ENCODE measurements around the gene MSMP.

MSMP gene

GRCh38 chr9:35771075-35771433 lies 17.0 kb upstream of the MSMP start:
- no peak for DNase-seq

- no peak for DNase-seq
These were observed 15.7 kb upstream of the MSMP start for GRCh38 chr9:35769763-35770162.

- DNase-seq = no peak
These were observed 13.4 kb upstream of the MSMP start for GRCh38 chr9:35767458-35767857.

- DNase-seq = no peak
These were observed 12.9 kb upstream of the MSMP start for GRCh38 chr9:35766997-35767396.

DNA sequence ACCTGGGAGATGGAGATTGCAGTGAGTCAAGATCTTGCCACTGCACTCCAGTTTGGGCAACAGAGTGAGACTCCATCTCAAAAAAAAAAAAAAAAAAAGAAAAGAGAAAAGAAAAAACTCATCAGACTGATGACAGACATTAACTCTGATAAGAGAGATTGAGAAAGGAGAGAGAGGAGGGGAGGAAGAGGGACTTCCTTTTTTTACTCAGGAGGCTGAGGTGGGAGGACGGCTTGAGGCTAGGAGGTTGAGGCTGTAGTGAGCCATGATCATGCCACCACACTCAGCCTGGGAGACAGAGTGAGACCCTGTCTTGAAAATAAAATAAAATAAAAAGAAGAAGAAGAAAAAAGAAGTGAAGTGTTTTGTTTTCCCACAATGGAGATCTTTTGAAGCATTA lies 9.7 kb upstream of the MSMP start:
- DNase-seq = no peak

DNA sequence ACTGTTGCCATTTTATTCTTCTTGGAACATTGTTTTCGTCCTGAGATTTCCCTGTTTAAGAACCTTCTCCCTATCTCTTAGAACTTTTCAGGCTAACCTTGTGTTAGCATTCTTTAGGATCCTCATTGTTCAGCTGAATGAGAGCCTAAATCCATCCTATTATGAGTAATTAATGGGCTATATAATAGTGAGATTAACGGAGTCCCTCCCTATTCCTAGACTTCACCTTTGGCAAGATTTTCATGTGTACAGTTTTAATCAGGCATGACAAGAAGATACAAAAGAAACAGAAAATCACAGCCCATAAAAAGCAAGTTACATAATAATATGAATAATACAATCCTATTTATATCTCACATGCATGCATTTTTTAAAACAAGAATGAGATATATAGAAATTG lies 9.1 kb upstream of the MSMP start:
- DNase-seq = no peak

- DNase-seq = no peak
These were observed 6.6 kb upstream of the MSMP start for GRCh38 chr9:35760651-35761050.

DNA sequence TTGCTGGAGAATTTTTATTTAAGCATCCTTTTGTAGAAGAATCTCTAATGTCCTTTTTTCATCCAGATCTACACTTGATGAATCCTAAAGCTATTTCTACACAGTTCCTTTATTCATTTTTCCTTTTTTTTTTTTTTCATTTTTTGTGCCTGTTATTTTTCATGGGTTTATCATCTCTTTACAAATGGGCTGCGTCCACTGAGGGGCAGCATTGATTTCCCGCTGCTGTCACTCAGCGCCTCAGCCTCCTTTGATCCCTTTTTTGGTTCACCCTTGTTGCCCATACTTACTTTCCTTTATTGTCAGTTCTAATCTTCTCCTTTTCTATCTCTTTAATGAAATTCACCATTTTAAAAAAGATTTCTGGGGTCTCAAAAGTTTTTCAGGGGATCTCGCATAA lies 5.7 kb upstream of the MSMP start:
- no peak for DNase-seq

DNA sequence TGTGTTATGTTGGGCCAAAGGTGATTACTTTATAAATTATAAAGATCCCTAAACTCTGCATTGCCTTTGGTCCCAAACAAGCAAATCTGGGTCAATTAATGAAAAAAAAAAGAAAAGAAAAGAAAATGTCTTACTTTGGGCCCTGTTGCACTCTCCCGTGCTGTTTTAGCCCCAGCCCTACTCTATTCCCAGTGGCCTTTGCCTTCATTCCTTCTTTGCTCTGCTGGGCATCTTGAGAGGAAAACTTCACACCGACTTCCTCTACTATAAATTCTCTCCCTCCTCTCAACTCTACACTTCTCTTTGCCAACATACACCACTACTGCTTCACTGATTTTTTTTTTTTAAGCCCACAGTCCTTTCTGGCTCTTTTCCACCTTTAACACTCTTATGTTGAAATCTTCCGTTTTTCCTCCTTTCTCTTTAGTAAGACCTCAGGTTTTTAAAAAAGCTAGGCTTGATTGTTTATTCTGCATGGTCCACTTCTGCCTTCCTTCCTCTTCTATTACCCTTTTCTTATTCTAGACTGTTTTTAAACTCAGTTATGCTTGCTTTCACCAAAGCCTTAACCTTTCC lies 4.5 kb upstream of the MSMP start:
- no peak for DNase-seq

DNA sequence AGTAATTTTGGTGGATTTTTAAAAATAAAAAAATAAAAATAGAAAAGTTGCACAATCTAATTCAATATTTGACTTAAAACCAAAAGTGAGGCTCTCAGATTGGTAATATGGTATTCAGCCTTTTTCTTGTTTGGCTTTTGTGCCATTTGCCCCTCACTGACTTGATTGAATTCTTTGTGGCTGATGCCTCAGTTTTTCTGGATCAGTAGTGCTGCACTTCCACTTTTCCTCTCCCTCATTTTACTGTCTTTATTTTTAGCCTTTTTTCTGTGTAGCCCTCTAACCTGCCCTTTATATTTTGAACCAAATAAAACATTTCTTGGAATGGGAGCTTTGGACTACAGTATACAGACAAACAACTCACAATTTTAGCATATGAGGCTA lies 3.8 kb upstream of the MSMP start:
- DNase-seq = no peak

DNA sequence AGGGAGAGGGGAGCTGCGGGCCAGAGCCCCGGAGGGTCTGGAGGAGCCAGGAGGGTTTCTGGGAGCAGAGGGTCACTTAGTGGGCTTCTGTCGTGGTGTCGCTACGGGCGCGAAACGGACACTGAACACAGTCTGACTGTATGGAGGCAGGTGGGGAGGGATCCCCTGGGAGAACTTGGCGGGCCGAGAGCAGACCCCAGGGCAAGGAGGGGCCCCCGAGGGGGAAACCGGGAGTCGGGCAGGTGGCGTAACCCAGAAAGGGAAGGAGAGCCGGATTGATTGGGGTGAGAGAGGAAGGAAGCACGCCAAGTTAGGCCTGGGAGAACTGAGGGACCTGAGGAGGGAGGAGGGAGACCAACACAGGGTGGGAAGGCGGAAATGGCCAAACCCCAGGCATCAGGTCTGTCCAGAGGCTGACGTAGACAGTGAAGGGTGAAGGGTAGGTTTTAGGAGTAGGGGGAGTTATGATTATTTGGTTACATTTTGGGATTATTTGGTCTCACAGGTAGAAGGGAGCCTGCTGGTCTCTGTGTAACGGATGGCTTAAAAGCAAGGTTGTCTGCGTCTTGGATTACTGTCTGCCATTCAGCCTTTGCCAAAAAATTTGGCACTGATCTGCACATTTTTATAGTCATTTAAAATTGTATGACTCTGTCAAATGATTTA lies 3.3 kb upstream of the MSMP start:
- DNase-seq = no peak

- peak; percentile 75 for DNase-seq
These were observed 2.5 kb upstream of the MSMP start for GRCh38 chr9:35756275-35757225.

DNA sequence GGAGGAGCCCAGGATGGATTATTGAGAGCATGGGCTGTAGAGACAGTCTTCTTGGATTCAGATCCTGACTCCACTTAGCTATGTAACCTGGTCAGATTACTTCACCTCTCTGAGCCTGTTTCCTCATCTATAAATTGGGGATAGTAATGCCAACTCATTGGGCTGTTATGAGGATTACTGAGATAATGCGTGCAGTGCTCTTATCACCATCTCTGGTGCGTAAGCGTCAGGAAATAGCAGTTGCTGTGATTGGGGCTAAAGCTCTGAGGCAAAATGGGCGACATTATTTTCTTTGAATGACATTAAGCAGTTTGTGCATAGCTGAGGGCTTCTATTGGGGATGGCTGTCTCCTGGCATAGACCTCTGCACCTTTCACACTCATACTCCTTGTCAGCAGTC lies 995 bp upstream of the MSMP start:
- no peak for DNase-seq

DNA sequence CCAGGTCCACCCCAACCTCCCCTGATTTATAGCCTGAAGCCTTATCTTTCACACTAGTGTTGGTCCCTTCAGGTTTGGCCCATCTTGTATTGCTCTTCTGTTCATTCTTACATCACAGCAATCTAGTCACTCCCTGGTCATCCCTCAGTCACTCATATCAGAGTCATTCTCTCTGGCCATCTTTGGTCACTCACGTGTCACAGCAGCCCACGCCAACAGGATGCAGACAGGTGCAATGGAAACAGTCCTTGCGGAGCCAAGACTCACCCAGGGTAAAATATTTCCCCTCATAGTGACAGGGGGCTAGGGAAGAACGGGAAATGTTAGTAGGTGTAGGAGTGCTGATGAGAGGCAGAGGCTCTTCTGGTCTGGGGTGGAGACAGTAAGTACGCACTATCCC lies 610 bp downstream of the MSMP start:
- DNase-seq = no peak

DNA sequence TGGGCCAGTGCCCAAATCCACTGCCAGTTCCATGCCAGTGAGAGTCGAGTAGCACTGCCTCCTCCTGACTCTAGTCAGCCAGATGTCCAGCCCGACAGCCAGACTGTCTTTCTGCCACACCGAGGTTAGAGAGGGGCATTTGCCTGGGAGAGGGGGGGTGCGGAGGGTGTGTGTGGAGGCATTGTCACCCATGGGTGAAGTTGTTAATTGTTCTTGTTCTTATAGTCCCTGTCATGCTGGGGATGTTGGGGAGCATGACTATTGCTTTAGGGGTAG lies 3.9 kb downstream of the MSMP start:
- DNase-seq = no peak

DNA sequence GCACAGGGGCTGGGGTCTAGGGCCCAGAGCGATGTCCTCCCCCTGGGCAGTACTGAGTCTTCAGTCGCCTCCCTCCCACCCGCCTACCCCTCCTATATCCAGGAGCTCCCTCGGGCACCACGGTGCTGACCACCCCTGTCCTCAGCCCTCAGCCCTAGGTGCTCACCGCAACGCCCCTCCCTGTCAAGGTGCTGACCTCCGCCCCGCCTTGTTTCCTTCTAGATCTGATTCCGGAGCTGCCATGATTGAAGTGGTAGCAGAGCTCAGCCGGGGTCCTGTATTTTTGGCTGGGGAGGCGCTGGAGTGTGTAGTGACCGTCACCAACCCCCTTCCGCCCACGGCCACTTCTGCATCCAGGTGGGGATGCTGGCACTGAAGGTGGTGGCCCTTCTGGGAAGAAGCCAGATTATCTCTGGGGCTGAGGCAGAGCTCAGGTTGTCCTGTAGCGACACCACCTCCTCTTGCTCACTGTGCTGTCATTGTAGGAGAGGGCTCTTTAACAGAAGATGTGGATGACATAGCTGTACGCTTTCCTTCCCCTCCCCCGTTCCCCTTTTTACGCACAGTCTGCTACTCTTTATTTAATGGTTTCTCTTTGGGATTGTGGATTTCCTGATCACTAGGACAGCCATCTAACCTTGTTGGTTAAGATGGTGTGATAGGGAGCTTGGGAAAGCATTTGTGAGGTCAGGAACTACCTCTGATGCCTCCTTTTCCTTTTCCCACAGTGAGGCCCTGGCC lies 4.4 kb downstream of the MSMP start:
- DNase-seq = peak; percentile 41

- peak; percentile 72 for DNase-seq
These were observed 5.1 kb downstream of the MSMP start, which contains the start of the genes GBA2 and RGP1 for GRCh38 chr9:35748858-35749514. Gene GBA2, minus strand, starts transcription at chr9:35749228. Its CDS starts 524 bp downstream, at chr9:35748704. Gene RGP1, plus strand, starts transcription at chr9:35749287. Its CDS starts 469 bp downstream, at chr9:35749756.

DNA sequence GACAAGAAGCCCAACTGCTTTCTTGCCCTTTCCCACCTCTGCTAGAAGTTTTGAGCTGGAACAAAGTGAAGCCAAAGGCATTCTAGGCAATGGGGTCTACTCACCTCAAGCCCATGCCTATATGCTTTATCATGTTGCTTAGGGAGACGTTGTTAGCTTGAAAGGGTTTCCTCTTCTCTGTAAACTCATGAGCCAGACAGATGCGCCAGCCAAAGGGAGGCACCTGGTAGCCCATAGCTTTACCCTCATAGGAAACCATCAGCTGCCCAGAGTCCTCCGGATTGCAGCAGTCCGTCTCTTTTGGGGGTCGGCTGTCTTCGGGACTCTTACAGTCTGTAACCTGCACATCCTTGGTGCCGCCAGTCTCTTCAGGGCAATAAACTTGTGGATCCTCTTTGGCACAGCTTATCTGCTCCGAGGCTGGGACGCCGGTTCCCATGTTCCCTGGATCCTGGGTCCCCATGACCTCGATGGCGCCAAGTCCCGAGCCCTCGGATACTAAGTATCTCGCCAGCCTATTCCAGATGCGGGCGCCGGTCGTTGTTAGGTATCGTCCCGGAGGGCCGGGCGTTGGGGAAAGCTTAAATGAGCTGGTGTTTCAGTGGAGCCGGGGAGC lies 5.7 kb downstream of the MSMP start:
- DNase-seq = no peak

GRCh38 chr9:35746583-35746982 lies 7.5 kb downstream of the MSMP start:
- DNase-seq = no peak

GRCh38 chr9:35745569-35745968 lies 8.5 kb downstream of the MSMP start:
- DNase-seq = no peak

GRCh38 chr9:35743880-35744518 lies 10.1 kb downstream of the MSMP start:
- DNase-seq = no peak

DNA sequence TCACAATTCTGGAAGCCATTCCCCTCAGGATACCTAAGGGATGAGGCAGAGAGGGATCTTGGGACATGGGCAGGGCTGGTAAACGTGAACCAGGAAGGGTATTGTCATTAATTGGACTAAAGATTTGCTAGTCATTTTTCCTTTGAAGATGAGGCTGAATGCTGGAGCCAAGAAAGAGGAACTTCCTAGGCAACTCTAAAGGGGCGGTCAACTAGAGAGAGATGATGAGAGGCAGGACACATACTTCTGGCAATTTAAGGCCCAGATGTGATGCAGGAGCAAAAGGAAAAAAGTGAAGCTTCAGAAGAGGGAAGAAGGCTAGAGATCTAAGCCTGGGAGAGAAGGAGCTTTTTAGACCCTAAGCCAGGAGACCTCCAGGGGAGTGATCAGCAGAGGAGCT lies 10.6 kb downstream of the MSMP start:
- no peak for DNase-seq
